HUES64 (cell line): ENCODE measurements around the gene FBN3.
A peak's percentile ranks its signal among the peaks of the same experiment; 100 is the strongest.

Experiments
- H3K27ac ChIP-seq: 2 replicates; pipeline ENCODE4 v1.7.0; 2013; ENCODE audit warnings: low read depth, low read length, inconsistent platforms
- H3K27me3 ChIP-seq: 2 replicates; pipeline ENCODE4 v1.6.1; 2013; ENCODE audit warnings: mild to moderate bottlenecking, low read length; ENCODE audit not compliant: insufficient read depth
- H3K36me3 ChIP-seq: 2 replicates; pipeline ENCODE4 v1.6.1; 2013; ENCODE audit warnings: mild to moderate bottlenecking, low read length; ENCODE audit not compliant: insufficient read depth
- H3K4me1 ChIP-seq: 2 replicates; pipeline ENCODE4 v1.6.1; 2013; ENCODE audit warnings: mild to moderate bottlenecking, low read length, moderate library complexity; ENCODE audit not compliant: insufficient read depth
- H3K4me3 ChIP-seq: 2 replicates; pipeline ENCODE4 v1.5.1; 2013; ENCODE audit warnings: mild to moderate bottlenecking, low read length, moderate library complexity
- H3K9ac ChIP-seq: 2 replicates; pipeline ENCODE4 v1.6.1; 2013; ENCODE audit warnings: mild to moderate bottlenecking, low read depth, low read length
- H3K9me3 ChIP-seq: 2 replicates; pipeline ENCODE4 v1.6.1; 2013; ENCODE audit warnings: low read depth, low read length; ENCODE audit not compliant: insufficient read depth
- WGBS: fragments of 150-250, 120-280 bp; methylation state at CpG from one replicate; pipeline ENCODE4 v1.1.7; 2013; ENCODE audit warnings: missing lambda C conversion rate; 5-methylcytosine and 5-hydroxymethylcytosine counted together

The FBN3 gene

DNA sequence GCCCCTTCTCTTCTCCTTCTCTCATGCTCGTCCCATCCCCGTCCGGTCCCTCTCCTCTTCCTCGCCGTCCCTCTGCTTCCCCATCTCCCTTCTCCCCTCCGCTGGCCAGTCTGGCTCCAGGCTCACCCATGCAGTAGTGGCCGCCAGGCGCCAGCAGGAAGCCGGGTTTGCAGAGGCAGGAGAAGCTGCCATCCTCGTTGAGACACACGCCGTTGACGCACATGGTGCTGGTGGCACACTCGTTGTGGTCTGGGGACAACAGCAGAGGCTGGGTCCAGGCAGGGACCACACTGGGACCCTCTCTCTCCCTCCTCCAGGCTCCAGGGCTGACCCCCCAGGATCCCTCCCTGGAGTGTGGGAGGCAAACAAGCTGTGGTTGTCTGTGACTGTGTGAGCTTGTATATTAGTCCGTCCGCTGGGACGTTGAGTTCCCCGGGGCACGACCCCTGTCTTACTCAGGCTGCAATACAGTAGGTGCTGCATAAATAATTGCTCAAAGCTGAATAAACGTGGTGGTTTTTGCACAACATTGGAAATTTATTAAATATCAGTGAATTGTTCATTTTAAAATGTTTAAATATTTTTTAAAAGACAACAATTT lies 16.4 kb downstream of the FBN3 start:
- H3K4me3 ChIP-seq, result no peak overlapping the region
- H3K9ac ChIP-seq, result no peak overlapping the region
- no peaks in the 10 kb centered on the region for H3K27me3 ChIP-seq
- no peaks in the 10 kb centered on the region for H3K4me1 ChIP-seq
- peaks cover 41% of the 10 kb centered on the region for H3K36me3 ChIP-seq
- no peaks in the 10 kb centered on the region for H3K9me3 ChIP-seq
- WGBS, result 91% methylated on average over 20 of the region's 20 CpGs
- H3K27ac ChIP-seq, result no peak overlapping the region

DNA sequence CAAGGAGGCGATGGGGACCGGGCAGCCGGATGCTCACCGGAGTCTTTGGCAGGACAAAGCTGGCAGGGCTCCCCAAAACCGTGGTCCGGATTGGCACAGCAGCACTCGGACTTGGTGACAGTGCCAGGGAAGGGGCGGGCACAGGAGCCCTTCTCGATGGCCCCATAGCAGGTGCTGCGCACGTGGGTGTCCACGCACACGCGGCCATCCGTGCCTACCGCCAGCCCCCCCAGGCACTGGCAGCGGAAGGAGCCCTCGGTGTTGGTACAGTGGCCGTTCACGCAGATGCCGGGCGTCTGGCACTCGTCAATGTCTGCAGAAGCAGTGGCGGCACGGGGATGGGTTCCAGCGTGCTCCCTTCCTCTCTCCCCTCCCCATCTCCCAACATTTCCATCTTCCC lies 17.9 kb downstream of the FBN3 start:
- no peaks in the 10 kb centered on the region for H3K27me3 ChIP-seq
- H3K9ac ChIP-seq, result no peak overlapping the region
- 95% methylated on average over 26 of the region's 26 CpGs for WGBS
- H3K4me3 ChIP-seq, result no peak overlapping the region
- no peak overlapping the region for H3K27ac ChIP-seq
- H3K4me1 ChIP-seq, result no peaks in the 10 kb centered on the region
- no peaks in the 10 kb centered on the region for H3K9me3 ChIP-seq
- H3K36me3 ChIP-seq, result peaks cover 48% of the 10 kb centered on the region

DNA sequence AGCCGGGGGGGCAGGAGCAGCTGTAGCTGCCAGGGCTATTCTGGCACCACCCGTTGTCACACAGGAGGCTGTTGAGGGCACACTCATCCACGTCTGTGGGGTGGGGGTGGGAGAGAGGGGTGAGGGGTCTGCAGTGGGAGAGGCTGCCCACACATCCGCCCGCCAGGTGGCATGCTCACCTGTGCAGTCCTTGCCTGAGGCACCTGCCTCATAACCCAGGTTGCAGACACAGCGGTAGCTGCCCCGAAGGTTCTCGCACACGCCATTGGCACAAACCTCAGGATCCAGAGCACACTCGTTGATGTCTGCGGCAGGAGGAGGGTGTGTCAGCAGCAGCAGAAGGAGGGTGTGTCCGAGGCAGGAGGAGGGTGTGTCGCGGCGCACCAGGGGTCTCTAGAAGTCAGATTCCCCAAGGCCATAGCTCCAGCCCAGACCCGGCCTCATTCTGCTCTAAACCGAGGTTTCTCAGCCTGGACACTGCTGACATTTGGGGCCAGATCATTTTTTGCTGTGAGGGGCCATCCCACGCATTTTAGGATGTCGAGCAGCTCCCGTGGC lies 20.3 kb downstream of the FBN3 start:
- Histone ChIP-seq H3K4me3 (no peak overlapping the region), H3K9ac (no peak overlapping the region), H3K27ac (no peak overlapping the region), H3K9me3 (no peaks in the 10 kb centered on the region), H3K36me3 (peaks cover 52% of the 10 kb centered on the region), H3K4me1 (no peaks in the 10 kb centered on the region), H3K27me3 (no peaks in the 10 kb centered on the region)
- 94% methylated on average over 20 of the region's 20 CpGs for WGBS

DNA sequence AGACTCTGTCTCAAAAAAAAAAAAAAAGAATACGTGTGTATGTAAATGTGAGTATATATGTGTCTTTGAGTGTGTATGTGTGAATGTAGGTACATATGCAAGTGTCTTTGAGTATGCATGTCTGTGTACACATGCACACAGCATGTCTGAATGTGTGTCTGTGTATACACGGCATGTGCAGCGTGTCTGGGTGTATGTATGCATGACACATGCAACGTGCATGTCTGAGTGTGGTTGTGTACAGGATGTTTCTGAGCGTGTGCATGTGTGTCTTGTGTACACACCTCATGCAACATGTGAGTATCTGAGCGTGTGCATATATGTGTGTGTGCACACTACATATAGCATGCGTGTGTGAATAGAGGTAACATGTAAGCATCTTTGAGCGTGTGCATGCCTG lies 20.8 kb downstream of the FBN3 start:
- Histone ChIP-seq H3K4me3 (no peak overlapping the region), H3K27me3 (no peaks in the 10 kb centered on the region), H3K9me3 (no peaks in the 10 kb centered on the region), H3K4me1 (no peaks in the 10 kb centered on the region), H3K27ac (no peak overlapping the region), H3K36me3 (peaks cover 57% of the 10 kb centered on the region), H3K9ac (no peak overlapping the region)
- WGBS, result 93% methylated on average over 8 of the region's 8 CpGs

DNA sequence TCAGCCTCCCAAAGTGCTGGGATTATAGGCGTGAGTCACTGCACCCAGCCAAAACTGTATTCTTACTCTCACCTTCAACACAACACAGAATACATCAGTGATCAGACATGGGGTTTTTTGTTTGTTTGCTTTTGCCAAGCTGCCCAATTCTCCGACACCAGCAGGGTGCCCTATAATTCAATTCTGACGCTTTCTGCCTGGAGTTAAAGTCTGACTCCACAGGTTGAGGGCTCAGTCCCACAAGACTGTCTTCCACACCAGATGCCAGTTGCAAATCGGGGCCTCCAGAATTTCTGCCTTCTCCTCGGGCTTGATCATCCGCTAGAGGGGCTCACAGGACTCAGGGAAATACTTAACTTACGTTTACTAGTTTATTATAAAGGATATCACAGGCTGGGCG lies 22.1 kb downstream of the FBN3 start:
- Histone ChIP-seq H3K4me3 (no peak overlapping the region), H3K36me3 (peaks cover 54% of the 10 kb centered on the region), H3K27ac (no peak overlapping the region), H3K9me3 (no peaks in the 10 kb centered on the region), H3K4me1 (no peaks in the 10 kb centered on the region), H3K9ac (no peak overlapping the region), H3K27me3 (no peaks in the 10 kb centered on the region)
- 94% methylated on average over 8 of the region's 8 CpGs for WGBS

DNA sequence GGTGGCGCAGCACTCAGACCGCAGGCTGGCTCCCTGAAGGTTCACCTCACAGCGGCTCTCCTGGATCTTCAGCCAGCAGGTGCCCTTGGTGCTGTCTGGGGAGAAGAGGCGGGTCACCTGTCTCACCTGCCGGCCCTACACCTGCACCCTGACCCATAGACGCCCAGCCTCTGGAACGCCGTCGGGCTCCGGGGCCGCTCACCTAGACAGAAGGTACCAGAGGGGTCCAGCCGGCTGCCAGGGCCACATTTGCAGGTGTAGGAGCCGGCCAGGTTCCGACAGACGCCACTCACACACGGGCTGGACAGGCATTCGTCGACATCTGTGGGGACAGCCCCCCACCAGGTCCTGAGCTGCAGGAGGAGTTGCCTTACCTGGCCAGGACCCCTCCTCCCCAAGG lies 22.9 kb downstream of the FBN3 start:
- no peaks in the 10 kb centered on the region for H3K4me1 ChIP-seq
- no peaks in the 10 kb centered on the region for H3K9me3 ChIP-seq
- no peak overlapping the region for H3K27ac ChIP-seq
- WGBS, result 94% methylated on average over 18 of the region's 18 CpGs
- H3K4me3 ChIP-seq, result no peak overlapping the region
- H3K9ac ChIP-seq, result no peak overlapping the region
- peaks cover 50% of the 10 kb centered on the region for H3K36me3 ChIP-seq
- no peaks in the 10 kb centered on the region for H3K27me3 ChIP-seq

DNA sequence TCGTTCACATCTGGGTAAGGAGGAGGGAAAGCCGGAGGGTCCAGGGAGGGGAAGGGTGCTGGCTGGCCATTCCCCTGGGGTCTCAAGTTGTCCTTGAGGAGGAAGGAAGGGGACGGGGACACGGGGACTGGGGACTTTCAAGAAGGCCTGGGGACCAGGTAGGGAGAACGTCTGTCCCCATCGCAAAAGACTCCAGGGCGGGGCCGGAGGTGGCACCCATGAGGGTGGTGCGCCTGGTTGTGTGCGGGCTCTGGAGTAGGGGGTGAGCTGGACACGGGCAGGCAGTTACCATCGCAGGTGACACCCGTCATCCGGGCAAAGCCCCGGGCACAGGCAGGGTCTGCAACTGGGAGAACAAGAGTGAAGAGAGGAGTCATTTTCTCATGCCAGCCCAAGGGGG lies 23.4 kb downstream of the FBN3 start:
- Histone ChIP-seq H3K9ac (no peak overlapping the region), H3K4me1 (no peaks in the 10 kb centered on the region), H3K36me3 (peaks cover 50% of the 10 kb centered on the region), H3K27me3 (no peaks in the 10 kb centered on the region), H3K4me3 (no peak overlapping the region), H3K9me3 (no peaks in the 10 kb centered on the region), H3K27ac (no peak overlapping the region)
- 96% methylated on average over 15 of the region's 15 CpGs for whole genome bisulfite sequencing

DNA sequence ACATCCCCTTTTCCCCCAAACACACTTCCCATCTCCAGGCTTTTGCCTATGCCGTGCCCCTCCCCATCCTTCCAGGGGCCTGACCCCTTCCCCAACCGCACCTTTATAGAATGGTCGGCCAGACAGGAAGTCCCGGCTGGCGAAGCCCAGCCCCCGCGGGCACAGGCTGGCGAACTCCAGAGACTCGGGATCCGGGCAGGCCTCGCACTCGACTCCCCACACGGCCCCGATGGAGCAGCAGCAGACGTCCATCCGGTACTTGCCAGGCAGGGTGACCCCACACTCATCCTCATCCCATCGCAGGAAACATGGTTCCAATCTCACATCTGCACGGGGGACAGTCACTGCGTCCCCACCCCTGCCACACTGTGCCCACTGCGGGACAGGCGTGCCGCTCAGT lies 25.7 kb downstream of the FBN3 start:
- Histone ChIP-seq H3K4me3 (no peak overlapping the region), H3K27me3 (no peaks in the 10 kb centered on the region), H3K36me3 (peaks cover 48% of the 10 kb centered on the region), H3K9me3 (no peaks in the 10 kb centered on the region), H3K4me1 (no peaks in the 10 kb centered on the region; the same call in 1 of the 2 replicates), H3K27ac (no peak overlapping the region), H3K9ac (no peak overlapping the region)
- 95% methylated on average over 22 of the region's 22 CpGs for WGBS

DNA sequence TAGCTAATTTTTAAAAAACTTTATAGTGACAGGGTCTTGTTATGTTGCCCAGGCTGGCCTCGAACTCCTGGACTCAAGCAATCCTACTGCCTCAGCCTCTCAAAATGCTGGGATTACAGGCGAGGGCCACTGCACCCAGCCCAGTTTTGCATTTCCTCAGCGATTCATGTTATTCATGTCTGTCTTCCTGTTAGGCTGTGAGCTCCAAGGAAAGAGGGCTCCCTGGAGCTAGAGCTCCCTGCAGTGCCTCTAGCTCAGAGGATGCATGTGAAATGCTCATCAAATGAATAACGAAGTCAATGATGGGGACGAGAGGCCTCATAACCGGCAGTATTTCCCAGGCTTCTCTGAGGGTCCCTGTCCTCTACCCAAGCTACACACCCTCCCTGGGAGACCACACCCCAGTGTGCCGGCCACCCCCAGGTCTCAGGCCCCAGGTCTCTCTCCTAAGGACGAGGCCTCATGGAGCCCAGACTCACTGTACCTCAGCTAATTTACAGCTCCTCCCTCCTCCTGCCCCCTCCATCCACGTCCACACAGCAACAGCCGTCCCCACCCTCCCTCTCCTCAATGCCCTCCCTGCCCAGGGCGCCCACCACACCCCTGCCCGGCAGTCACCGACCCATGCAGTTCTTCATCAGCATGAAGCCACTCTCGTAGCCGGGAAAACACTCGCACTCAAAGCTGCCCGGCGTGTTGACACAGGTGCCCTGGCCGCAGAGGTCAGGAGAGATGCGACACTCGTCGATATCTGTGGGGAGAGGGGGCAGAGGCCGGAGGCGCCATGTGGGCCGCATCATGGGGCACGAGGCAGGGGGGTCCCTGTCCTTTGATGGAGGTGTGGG lies 28.5 kb downstream of the FBN3 start:
- H3K9ac ChIP-seq, result peak overlapping the region; percentile 7; the same call in 1 of the 2 replicates
- H3K4me3 ChIP-seq, result no peak overlapping the region
- no peaks in the 10 kb centered on the region for H3K9me3 ChIP-seq
- H3K27me3 ChIP-seq, result no peaks in the 10 kb centered on the region
- no peaks in the 10 kb centered on the region; the same call in 1 of the 2 replicates for H3K4me1 ChIP-seq
- 54% methylated on average over 26 of the region's 26 CpGs for WGBS
- H3K27ac ChIP-seq, result peak overlapping the region; percentile 75
- peaks cover 45% of the 10 kb centered on the region for H3K36me3 ChIP-seq

DNA sequence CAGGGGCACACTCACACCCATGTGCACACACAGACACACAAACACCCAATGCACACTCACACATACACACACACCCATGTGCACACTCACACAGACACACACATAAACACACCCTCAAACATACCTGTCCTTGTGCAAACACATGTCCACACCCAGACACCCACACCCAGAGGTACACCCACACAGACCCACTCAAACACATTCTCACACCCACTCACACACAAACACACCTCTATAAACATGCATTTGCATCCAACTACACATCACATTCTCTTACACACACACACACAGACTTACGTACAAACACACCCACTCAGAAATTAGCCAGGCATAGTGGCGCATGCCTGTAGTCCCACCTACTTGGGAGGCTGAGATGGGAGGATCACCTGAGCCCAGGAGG lies 31.4 kb downstream of the FBN3 start:
- H3K9me3 ChIP-seq, result no peaks in the 10 kb centered on the region
- peaks cover 34% of the 10 kb centered on the region; the same call in 1 of the 2 replicates for H3K36me3 ChIP-seq
- H3K9ac ChIP-seq, result no peak overlapping the region
- 94% methylated on average over 2 of the region's 2 CpGs for WGBS
- H3K27ac ChIP-seq, result no peak overlapping the region
- no peak overlapping the region for H3K4me3 ChIP-seq
- H3K27me3 ChIP-seq, result no peaks in the 10 kb centered on the region
- H3K4me1 ChIP-seq, result no peaks in the 10 kb centered on the region; the same call in 1 of the 2 replicates
